Embryonic facial prominence (tissue), 1 donor: Measurements from ENCODE around the gene SLC28A2.
"Not testable (repeated sequence)": the region's sequence is repeated elsewhere in the genome, so short reads cannot be mapped to it uniquely, and the experiment has no call there.

Experiments
- DNase-seq: peaks from one replicate; pipeline ENCODE4 v3.0.0-alpha.2; 2016; ENCODE audit errors: extremely low spot score

Gene SLC28A2

DNA sequence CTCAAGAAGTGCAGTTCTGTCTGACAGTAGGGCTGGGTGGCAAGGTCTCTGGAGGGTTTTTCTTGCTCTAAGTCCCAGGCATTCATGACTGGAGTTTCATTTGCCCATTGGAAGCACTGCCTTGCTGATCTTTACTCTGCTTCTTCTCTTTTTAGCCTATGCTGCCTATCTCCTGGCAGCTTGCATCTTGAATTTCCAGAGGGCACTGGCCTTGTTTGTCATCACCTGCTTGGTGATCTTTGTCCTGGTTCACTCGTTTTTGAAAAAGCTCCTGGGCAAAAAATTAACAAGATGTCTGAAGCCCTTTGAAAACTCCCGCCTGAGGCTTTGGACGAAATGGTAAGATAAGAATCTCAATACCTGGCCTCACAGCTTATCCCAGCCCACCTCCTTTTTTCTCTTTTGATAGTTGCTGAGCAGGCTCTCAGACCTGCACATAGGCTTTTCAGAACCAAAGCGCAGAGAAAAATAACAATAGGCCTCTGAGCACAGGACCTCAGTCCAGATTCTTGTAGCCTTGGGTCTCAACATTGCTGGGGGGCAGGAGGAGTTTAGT is 10.9 kb downstream of the SLC28A2 start:
- no peak for DNase-seq

DNA sequence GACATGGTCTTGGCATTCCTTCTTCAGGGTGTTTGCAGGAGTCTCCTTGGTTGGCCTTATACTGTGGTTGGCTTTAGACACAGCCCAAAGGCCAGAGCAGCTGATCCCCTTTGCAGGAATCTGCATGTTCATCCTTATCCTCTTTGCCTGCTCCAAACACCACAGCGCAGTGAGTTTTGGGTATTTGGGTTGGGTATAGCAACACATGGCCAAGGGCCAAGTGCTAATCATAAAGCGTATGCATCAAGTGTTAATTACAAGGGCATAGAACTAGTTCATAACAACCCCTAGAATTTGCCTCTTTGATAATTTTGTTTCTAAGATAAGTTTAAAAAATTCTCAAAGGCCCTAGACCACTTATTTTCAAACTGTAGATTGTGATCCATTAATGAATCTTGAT is 11.8 kb downstream of the SLC28A2 start:
- no peak for DNase-seq

DNA sequence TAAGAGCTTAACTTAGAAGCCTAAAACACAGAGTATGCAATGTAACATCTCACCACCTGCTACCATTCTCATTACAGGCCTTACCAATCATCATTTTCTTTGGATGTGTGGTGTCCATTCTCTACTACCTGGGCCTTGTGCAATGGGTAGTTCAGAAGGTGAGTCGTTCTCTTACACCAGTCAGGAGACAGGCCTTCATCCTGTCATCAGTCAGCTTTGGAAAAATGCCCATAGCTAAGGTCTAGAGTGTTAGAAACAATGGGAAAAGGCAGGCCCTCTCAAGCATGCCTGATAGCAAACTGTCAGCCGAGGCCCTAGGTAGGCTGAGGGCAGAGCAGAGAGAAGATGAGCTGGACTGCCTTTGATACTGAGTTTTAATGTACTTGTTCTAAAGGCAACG is 13.5 kb downstream of the SLC28A2 start:
- DNase-seq = no peak

DNA sequence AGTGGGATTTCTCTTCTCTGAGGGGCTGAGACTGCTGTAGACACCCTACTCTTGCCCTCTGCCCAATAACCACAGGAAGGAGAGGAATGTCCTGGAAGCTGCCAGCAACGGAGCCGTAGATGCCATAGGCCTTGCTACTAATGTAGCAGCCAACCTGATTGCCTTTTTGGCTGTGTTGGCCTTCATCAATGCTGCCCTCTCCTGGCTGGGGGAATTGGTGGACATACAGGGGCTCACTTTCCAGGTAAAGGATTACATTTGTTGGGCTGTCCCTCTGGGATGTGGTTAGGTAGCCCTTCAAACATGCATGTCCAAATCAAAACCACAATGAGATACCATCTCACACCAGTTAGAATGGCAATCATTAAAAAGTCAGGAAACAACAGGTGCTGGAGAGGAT is 16.1 kb downstream of the SLC28A2 start:
- DNase-seq = no peak

DNA sequence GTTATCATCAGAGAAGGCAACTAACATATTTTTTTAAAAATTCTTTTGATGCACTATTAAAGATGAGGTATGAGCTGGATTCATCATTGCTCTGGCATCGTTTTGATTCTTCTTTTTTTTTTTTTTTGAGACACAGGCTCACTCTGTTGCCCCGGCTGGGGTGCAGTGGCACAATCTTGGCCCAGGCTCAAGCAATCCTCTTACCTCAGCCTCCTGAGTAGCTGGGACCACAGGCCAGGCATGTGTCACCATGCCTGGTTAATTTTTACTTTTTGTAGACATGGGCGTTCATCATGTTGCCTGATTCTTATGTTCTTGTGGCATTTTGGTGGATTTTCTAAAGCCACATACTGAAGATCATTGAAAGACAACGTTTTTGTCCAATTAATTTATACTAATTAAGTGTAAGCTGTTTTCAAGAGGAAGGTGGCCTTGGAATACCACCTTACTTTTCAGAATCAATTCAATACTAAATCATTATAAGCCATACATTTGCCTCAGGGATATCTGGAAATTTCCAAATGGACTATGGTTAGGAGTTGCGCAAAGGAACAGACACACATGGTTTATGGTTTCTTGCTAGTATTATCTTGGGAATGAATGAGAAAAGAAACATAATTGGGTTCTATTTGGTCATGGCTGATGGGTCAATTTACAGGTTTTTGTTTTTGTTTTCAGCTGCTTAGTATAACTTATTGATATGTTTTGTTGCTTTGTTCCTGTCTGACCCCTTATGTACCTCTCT is 22.8 kb downstream of the SLC28A2 start:
- DNase-seq = no peak

DNA sequence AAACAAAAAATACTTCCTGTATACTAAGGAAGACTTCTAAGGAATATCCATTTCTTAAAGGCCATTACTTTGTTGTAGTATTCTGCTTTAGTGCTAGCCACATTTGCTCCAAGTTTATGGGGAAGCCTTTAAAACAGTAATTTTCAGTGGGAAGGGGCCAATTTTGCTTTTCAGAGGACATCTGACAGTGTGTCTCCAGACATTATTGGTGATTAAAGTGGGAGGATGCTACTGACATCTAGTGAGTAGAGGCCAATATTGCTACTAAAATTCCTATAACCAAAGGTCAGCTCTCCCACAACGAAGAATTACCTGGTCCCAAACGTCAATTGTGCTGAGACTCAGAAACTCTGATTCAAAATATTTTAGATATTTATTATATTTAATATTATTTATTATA is 24.8 kb downstream of the SLC28A2 start:
- DNase-seq = peak; percentile 13

DNA sequence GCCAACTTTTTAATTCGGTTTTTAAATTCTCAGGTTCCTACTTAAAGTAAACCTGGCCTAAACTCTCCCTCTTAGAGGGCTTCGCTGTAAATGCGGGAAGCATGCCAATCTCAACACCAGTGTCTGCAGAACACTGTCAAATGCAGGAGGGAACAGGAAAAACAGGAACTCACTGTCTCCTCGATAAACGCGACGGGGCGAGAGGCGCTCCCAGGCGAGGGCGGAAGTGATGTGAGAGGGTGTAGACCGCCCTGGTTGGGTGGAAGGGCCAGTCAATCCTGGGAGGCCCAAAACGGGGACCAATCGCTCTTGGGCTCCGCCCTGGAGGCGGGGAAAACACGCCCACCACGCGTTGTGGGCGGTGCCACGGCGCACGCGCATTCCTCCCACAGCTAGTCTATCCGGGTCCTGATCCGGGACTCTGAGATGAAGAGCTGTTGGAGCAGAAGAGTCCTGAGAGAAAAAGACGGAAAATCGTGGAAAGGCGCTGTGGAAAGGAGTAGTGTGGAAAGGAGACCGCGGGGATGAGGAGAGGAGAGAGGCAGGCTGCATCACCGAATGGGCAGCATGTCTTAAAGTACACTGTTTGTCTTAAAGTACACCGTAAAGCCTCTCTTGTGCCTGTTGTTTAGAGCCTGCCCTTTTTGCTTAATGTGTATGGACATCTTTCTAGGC is 27.1 kb downstream of the SLC28A2 start:
- peak; percentile 96 for DNase-seq

DNA sequence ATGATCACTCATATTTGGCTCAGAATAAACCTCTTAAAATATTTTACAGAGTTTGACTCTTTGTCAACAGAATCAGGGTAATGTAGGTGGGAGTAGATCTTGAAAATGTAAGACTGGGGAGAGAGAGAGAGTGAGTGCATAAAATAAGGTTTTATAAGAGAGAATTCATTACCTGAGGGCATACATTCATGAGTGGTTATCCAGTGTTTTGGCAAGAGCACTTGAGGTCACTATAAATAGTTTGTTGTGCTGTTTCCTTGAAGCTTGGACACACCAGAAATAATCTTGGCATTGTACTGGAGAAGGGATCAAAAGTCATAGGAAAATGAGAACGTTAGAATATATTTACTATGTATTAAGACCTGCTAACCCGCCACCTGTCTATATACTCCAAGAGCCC is 33.4 kb downstream of the SLC28A2 start:
- DNase-seq = no peak

DNA sequence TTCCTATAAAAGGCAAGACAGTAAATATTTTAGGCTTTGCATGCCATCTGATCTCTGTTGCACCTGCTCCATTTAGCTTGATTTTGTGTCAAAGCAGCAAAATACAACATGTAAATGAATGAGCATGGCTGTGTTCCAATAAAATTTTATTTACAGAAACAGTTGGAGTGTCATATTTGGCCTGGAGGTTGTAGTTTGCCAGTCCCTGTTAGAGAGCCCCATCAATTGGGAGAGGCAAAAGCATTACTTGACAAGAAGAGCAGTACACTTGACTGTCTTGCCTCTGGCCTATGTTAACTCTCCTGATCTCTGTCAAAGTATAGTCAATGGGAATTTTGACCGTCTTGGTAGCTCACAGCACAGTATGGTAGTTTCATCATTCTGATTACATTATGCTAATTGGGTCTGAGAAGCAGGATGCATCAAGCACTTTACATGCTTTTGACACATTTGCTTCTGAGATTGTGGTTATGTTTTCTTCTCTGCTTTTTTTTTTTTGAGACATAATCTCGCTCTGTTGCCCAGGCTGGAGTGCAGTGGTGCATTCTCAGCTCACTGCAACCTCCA is 35.4 kb downstream of the SLC28A2 start:
- DNase-seq = no peak

DNA sequence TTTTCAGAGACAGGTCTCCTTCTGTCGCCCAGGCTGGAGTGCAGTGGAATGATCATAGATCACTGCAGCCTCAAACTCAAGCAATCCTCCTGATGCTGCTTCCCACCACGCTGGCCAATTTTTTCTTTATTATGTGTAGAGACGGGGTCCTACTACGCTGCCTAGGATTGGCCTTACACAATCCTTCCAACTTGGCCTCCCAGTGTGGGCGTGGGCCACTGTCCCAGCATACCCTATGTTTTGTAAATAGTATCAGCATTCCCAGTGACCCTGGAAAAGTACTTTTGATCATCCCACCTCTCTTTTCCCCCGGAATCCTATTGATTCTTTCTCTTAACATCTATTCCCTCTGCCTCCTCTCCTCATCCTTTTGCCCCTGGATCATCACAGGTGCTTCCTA is 36.9 kb downstream of the SLC28A2 start:
- DNase-seq = no peak

DNA sequence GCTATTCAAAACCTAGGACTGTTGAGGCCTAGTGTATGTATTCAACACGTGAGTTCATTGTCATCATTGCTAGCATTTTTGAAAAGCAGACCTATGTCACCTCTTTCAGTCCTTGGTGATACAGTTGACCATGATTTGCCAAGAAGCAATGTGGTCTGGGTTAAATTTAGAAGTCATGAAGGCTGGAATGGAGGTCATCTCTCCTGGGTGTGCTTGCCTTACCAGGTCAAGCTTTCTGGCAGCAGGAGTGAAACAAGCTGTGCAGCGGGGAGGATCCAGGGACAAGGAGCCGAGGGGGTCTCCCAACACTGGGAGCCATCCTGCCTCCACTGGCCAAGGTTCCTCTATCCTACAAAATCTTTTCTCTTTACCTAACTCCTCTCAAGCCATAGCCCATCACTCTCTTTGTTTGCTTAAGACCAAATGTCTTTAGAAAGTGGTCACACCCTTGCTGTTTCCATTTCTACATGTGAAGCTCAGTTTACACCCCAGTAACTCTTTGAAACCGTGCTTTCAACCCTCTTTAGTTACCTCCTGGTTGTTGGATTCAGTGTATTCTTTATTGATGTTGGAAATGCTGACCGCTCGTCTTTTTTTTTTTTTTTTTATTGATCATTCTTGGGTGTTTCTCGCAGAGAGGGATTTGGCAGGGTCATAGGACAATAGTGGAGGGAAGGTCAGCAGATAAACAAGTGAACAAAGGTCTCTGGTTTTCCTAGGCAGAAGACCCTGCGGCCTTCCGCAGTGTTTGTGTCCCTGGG is 40.0 kb downstream of the SLC28A2 start:
- no peak for DNase-seq

DNA sequence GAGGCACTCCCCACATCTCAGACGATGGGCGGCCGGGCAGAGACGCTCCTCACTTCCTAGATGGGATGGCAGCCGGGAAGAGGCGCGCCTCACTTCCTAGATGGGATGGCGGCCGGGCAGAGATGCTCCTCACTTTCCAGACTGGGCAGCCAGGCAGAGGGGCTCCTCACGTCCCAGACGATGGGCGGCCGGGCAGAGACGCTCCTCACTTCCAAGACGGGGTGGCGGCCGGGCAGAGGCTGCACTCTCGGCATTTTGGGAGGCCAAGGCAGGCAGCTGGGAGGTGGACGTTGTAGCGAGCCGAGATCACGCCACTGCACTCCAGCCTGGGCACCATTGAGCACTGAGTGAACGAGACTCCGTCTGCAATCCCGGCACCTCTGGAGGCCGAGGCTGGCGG is 41.3 kb downstream of the SLC28A2 start:
- DNase-seq = not testable (repeated sequence)

DNA sequence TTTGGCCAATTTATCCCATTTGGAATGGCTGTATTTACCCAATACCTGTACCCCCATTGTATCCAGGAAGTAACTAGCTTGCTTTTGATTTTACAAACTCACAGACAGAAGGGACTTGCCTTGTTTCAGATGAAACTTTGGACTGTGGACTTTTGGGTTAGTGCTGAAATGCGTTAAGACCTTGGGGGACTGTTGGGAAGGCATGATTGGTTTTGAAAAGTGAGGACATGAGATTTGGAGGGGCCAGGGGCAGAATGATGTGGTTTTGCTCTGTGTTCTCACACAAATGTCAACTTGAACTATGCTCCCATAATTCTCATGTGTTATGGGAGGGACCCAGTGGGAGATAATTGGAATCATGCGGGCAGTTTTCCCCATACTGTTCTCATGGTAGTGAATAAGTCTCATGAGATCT is 46.9 kb downstream of the SLC28A2 start:
- DNase-seq = not testable (repeated sequence)

DNA sequence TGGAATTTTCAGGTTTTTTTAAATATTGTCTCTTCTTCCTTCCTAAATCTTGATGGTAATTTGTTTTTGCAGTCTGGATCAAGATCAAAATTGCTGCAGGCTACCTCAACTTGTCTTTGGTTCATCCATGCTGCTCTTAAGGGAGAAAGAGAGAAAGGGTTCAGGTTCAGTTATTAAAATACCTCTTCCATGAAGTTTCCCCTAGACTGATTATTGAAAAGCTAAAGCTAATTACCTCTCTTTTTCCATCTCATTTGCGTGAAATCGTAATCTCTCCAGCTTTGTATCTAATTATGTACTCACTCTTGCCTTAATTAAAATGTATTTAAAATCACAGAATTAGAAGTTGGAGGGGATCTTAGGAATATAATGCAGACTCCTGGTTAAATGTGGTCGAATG is 52.7 kb downstream of the SLC28A2 start:
- no peak for DNase-seq

DNA sequence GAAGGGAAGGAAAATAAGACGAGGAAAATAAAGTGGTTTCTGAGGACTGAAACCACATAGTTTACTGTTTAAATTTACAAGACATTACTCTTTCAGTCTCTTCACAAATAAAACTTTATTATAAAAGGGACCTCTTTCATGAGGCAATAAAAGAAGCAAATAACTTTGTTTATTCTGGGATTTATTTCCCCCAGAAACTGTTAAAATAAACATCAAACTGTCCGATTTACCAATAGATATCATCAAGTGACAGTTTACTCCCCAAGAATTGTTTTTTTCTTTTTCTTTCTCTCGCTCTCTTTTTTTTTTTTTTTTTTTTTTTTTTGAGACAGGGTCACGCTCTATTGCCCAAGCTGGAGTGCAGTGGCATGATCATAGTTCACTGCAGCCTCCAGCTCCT is 54.1 kb downstream of the SLC28A2 start:
- no peak for DNase-seq

DNA sequence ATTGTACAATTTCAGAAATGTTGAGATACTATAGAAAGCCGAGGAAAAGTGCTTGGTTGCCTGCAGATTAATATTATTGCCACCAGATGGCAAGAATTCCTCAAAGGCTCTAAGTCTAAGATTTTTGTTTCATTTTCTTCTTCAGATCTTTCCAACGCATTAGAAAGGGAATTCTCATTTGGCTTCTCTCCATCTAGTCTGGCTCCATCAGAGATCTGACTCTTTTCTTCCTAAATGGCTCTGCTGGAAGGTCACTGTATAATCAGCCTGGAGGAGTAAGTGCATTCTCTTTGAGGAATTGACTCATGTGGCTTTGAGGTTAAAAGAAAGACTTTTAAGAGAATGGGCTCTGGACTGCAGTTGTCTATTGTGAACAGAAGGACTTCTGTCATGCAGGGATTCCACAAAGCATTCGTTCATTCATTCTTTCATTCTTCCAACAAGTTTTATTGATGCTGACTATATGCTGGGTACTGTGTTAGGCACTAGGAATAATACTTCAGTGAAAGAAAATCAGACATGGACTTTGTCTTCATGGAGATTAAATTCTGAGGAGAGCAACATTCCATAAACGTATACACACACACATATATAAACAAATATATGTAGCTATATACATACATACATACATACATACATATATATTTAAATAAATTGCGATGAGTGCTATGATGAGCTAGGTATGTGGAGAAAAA is 55.3 kb downstream of the SLC28A2 start:
- no peak for DNase-seq

DNA sequence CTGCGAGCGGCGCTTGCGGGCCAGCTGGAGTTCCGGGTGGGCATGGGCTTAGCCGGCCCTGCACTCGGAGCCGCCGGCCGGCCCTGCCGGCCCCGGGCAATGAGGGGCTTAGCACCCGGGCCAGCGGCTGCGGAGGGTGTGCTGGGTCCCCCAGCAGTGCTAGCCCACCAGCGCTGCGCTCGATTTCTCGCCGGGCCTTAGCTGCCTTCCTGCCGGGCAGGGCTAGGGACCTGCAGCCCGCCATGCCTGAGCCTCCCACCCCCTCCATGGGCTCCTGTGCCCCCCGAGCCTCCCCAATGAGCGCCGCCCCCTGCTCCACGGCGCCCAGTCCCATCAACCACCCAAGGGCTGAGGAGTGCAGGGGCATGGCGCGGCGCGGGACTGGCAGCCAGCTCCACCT is 62.1 kb downstream of the SLC28A2 start:
- DNase-seq = not testable (repeated sequence)

DNA sequence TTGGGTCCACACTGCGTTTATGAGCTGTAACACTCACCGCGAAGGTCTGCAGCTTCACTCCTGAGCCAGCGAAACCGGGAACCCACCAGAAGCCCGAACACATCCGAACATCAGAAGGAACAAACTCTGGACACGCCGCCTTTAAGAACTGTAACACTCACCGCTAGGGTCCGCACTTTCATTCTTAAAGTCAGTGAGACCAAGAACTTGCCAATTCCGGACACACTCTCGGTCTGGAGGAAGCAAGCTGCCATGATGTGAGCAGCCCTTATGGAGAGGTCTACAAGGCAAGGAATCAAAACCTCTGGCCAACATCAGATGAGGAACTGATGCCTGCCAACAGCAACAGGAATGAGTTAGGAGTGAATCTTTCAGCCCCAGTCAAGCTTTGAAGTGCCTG is 62.9 kb downstream of the SLC28A2 start:
- DNase-seq = no peak

DNA sequence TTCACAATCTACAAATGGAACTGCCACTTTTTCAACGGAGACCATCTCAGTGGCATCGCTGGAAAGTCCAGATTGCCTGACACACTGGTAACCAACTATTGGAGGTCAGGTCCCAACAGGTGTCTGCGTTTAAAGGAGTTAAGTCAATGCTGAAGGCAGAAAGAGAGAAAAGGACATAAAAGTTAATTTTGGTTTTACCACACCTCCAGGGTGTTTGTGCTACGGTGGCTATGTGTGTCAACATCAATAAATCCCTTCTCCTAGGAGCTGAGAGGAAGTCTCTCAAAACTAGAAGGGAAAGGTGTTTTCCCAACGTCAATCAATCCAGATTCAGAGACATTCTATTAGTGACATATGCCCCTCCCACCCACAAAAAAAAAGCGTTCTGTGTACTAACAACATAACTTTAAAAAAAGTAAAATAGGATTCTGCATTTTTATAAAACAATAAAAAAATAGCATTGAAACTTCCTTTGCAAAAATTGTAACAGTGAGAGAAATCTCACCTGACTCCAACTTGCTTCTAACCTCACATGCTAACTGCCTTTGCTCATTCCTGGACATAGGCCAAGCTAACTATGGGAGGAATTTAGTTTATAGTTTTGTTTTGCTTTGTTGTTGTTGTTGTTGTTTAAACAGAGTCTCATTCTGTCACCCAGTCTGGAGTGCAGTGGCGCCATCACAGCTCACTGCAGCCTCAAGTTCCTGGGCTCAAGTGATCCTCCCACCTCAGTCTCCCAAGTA is 67.6 kb downstream of the SLC28A2 start:
- DNase-seq = no peak

DNA sequence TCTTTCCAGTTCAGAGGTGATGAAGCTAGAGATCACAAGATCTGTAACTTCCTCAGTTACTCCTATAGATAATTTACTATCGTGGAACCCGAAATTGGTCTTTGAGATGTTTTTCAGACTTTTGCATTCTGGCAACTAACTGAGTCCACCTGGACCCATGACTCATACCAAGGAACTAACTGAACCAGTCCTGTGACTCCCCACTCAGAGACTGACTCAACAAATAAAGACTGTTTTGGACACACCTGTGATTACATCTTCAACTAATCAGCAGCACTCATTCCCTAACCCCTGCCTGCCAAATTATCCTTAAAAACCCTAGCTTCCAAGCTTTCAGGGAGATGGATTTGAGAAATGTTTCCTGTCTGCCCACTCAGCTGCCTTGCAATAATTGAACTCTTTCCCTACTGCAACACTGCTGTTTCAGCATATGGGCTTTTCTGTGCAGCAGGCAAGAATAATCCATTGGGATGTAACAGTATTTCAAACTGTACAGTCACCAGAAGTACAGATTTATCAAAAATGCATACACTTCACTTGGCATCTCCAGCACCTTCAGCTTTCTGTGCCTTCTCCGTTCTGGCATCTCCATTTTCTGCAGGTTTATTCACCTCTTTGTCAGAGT is 68.7 kb downstream of the SLC28A2 start:
- no peak for DNase-seq
